Renal pelvis (tissue), 4 donors: ENCODE data around the gene TBPL1. TPM values are rescaled to one million over a fixed set of nuclear protein-coding genes. Genes with fewer than 3 reads are reported as not detected.

Experiments used
- DNase-seq: peaks from one replicate; pipeline ENCODE4 v3.0.0-alpha.2; 2013
- polyA plus RNA-seq, 3 donors: library from polyadenylated mRNA; unstranded; fragments of 120-200 nt; gene quantifications; one replicate each; pipeline ENCODE4 v1.2.1, GENCODE V29; 2013; ENCODE audit not compliant: insufficient read length in 3 of 3

Gene TBPL1
- polyA plus RNA-seq, 3 donors: 44.6 to 47.3 (median 45.8) TPM

GRCh38 chr6:134034961-134035822 is 82.2 kb downstream of the TBPL1 start:
- DNase-seq: no peak

- DNase-seq: no peak
Observed at GRCh38 chr6:134035823-134036296, 82.8 kb downstream of the TBPL1 start.

- no peak for DNase-seq
Observed at GRCh38 chr6:134039116-134039515, 86.1 kb downstream of the TBPL1 start.

Other genes with a start within 250 kb of the TBPL1 start
- 100 to 1,000 TPM; 181 to 237 (median 196) TPM for gene TCF21, start 64.1 kb upstream of the TBPL1 start, polyA plus RNA-seq
- gene SLC2A12, start 99.4 kb downstream of the TBPL1 start, polyA plus RNA-seq: 1 to 10 TPM; 3.5 to 4.1 (median 3.7) TPM